BJ (cell line): ENCODE measurements around the gene ZDHHC16. TPM values are rescaled to one million over a fixed set of nuclear protein-coding genes. Genes with fewer than 3 reads are reported as not detected.
A peak's percentile ranks its signal among the peaks of the same experiment; 100 is the strongest.

Source experiments
- CTCF ChIA-PET: fragments of 350-600 bp; formaldehyde crosslinking; extraction: SDS; loops from one replicate; lab custom pipeline; 2021; ENCODE audit warnings: antibody characterized with exemption, inconsistent platforms; lab: Yijun Ruan, JAX
- POLR2A ChIA-PET: fragments of 300-600 bp; sonication (Branson Sonifier 250); formaldehyde crosslinking; extraction: SDS; loops from one replicate; lab custom pipeline; 2021; ENCODE audit warnings: antibody characterized with exemption; lab: Charles Lee
- DNase-seq: peaks from one replicate; pipeline ENCODE4 v3.0.0-alpha.2; 2011; ENCODE audit warnings: low read depth
- H3K27me3 ChIP-seq: 2 replicates; pipeline ENCODE4 v1.6.0; 2011; ENCODE audit warnings: low read length; ENCODE audit not compliant: control insufficient read depth, insufficient read depth
- H3K36me3 ChIP-seq: 2 replicates; pipeline ENCODE4 v1.5.1; 2011; ENCODE audit warnings: low read length; ENCODE audit not compliant: control insufficient read depth, insufficient read depth
- H3K4me3 ChIP-seq: 2 replicates; pipeline ENCODE4 v1.5.1; 2011; ENCODE audit warnings: low read depth, mild to moderate bottlenecking, control low read depth, low read length
- polyA minus RNA-seq: library from RNA; depleted of rRNA, polyadenylated mRNA; stranded (reverse); fragments of >200 nt; gene quantifications from 2 replicates; pipeline ENCODE4 v1.2.3, GENCODE V29; 2011; rRNA and poly(A)+ RNA removed
- polyA plus RNA-seq: library from polyadenylated mRNA; depleted of rRNA; stranded (reverse); fragments of >200 nt; gene quantifications from 2 replicates; pipeline ENCODE4 v1.2.3, GENCODE V29; 2011; rRNA removed
- TF ChIP-seq, protein P1 (sequence below): IDR thresholded peaks from 2 replicates; pipeline ENCODE4 v1.5.1; 2011; ENCODE audit warnings: low read depth, mild to moderate bottlenecking, control low read depth, inconsistent platforms, low read length, moderate library complexity; ENCODE audit not compliant: insufficient read depth

The ZDHHC16 gene
- polyA plus RNA-seq (89.3 and 101 TPM in 2 replicates), polyA minus RNA-seq (64.7 and 95.9 TPM in 2 replicates)

DNA sequence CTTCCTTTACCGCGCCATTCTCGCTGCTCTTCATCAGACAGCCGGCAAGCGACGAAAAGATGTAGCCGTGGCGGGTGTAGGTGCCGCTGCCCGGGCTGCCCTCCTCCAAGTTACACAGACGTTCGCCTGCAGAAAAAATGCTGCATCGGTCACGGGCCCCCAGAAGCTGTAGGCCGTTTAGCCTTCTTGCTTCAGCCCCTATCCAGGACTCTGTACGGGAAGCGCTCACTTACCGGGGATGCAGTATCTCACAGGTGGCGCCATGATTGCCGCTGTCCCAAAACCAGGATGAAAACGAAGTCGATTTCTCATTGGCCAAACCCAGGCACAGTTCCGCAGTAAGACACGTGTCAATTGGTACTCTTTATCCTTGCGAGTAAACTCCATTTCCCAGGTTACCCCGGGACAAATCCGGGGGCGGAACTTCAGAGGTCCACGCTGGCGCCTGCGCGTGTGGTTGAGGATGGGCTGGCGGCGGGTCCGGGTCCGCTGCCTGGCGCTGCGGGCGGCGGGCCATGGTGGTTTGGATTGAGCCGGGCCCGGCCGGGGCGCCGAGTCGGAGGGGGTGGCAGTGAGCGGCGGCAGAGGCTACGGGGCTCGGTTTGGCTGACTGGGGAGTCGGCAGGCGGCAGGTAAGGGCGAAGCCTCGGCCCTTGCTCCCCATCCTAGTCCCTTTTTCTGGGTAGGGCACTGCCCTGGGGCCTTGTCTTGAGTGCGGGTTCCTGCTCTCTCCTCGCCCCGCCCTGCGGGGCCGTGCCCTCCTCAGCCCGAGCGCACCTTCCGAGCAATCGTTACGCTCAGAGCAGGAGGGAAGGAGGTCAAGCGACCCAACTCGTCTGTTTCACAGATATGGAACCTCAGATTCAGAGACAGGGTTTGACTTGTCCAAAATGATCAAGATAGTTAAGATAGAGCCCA, at the start of gene ZDHHC16, which contains the start of gene EXOSC1:
ZDHHC16 (plus strand) TSS at position 454 of the 918 bp plus-strand sequence. CDS start 5,501 bp downstream, outside the sequence.
EXOSC1 (minus strand) TSS at position 285 of the 918 bp plus-strand sequence; CDS start at position 264, 21 bp downstream.
- POLR2A ChIA-PET, result no interaction called here

DNA sequence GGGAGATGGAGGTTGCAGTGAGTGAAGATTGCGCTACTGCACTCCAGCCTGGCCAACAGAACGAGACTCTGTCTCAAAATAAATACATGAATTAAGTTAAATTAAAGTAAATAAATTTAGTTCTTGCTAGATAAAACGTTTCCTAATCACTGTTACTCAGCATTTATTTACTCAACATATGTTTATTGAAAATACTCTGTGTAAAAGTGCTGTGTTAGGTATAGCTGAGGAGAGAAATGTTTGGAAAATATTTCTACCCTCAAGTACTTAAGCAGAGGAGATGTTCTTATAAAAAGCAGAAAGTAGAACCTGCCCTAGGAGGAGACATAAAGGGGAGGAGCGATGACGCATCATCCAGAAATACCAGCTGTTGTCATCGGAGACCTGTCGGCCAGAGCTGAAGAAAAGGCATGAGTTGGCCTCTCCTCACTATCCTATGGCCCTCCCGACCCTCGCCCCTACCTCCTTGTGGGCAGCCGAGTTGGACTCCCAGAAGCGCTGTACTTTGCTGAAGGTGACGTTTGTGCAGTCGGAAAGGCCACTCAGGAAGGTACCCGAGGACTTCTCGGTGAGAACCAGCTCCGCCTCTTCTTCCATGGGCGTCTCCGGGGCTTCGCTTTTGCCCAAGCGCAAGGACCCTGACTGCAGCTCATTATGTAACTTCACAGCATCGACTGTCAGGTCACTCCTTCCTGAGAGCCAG, 46.0 kb upstream of the ZDHHC16 start:
- Histone ChIP-seq H3K36me3 (peaks cover 2% of the 10 kb centered on the region; the same call in 1 of the 2 replicates), H3K4me3 (peak overlapping the region; percentile 91), H3K27me3 (no peaks in the 10 kb centered on the region)
- DNase-seq, result no peak
- POLR2A ChIA-PET, result no interaction called here
- TF ChIP-seq, protein P1, sequence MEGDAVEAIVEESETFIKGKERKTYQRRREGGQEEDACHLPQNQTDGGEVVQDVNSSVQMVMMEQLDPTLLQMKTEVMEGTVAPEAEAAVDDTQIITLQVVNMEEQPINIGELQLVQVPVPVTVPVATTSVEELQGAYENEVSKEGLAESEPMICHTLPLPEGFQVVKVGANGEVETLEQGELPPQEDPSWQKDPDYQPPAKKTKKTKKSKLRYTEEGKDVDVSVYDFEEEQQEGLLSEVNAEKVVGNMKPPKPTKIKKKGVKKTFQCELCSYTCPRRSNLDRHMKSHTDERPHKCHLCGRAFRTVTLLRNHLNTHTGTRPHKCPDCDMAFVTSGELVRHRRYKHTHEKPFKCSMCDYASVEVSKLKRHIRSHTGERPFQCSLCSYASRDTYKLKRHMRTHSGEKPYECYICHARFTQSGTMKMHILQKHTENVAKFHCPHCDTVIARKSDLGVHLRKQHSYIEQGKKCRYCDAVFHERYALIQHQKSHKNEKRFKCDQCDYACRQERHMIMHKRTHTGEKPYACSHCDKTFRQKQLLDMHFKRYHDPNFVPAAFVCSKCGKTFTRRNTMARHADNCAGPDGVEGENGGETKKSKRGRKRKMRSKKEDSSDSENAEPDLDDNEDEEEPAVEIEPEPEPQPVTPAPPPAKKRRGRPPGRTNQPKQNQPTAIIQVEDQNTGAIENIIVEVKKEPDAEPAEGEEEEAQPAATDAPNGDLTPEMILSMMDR, result no peak
- CTCF ChIA-PET, result interaction anchor here (0.7 to 2.3 kb wide), 4 partner anchors 9 to 154 kb away, joined by 3 to 10 read pairs (median 4); no protein-coding TSS in a partner anchor

More for the DNA sequence above, at the start of gene ZDHHC16, which contains the start of gene EXOSC1:
- DNase-seq, result peak; percentile 90
- no peaks in the 10 kb centered on the region for H3K27me3 ChIP-seq
- CTCF ChIA-PET, result interaction anchor here (1.6 kb wide), 1 partner anchor 12 kb away, joined by 4 read pairs; no protein-coding TSS in a partner anchor
- H3K4me3 ChIP-seq, result peak within 1 kb of the TSS; percentile 77
- no peaks in the 10 kb centered on the region; the same call in 1 of the 2 replicates for H3K36me3 ChIP-seq
- TF ChIP-seq, protein P1, result peak; percentile 30; the same call in 1 of the 2 replicates

DNA sequence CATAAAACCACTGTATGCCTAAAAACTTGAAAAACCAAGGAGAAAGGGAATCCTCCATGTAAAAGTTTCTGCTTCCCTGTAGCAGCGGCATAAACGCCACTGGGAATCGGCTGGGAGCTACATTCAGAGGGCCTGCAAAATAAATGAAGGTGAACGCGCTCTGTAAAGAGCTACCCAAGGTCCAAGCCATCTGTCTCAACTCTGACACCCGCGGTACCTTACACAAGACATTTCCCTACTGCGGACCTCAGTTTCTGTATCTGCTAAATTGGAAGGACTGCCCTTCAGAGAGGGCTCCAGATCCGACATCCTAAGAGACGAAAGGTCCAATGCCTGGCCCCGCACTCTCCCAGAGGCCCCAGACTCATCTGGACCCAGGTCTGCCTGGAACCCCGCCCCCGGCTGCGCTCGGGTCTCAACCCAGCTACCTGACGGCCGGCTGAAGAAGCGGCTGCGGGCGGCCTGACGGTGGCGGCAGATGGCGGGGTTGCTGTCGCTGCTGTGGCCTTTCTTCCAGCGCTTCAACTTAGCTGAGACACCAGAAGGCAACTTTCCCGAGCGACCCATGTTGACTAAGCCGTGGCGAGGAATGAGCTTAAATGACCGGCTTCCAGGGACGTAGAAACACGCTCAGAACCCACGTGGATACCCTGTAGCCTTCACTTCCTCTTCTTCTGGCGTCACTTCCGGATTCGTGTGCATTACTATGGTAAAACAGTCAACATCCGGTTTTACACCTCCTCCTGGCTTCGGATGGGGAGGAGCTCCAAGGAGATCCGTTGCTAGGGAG, 45.1 kb upstream of the ZDHHC16 start, which contains the start of gene RRP12:
RRP12 (minus strand) TSS at position 676 of the 790 bp plus-strand sequence; CDS start at position 567, 109 bp downstream.
- ChIA-PET CTCF (interaction anchor here (0.7 to 2.3 kb wide), 4 partner anchors 23 to 172 kb away, joined by 3 to 10 read pairs (median 4); partner anchors contain the start of gene ANKRD2), POLR2A (no interaction called here)

DNA sequence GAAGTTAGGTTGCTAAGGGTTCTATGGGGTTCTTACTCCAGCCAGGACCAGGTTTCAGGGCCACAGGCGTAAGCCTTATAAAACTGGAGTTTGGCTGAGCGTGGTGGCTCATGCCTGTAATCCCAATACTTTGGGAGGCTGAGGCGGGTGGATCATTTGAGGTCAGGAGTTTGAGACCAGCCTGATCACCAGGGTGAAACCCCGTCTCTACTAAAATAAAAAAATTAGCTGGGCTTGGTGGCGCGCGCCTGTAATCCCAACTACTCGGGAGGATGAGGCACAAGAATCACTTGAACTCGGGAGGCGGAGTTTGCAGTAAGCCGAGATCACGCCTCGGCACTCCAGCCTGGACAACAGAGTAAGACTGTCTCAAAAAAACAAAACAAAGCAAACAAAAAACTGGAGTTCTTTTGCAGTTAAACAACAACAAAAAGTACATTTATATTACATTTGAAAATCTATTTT, 44.5 kb upstream of the ZDHHC16 start:
- H3K36me3 ChIP-seq, result no peaks in the 10 kb centered on the region
- H3K27me3 ChIP-seq, result no peaks in the 10 kb centered on the region
- ChIA-PET CTCF (interaction anchor here (0.7 to 2.3 kb wide), 5 partner anchors 17 to 171 kb away, joined by 3 to 10 read pairs (median 3); partner anchors contain the start of gene ANKRD2), POLR2A (no interaction called here)
- no peak for DNase-seq
- TF ChIP-seq, protein P1, result no peak
- H3K4me3 ChIP-seq, result peak overlapping the region; percentile 91

More for the DNA sequence above, 45.1 kb upstream of the ZDHHC16 start, which contains the start of gene RRP12:
- peak within 1 kb of the TSS; percentile 91 for H3K4me3 ChIP-seq
- TF ChIP-seq, protein P1, result peak; percentile 23; the same call in 1 of the 2 replicates
- no peaks in the 10 kb centered on the region for H3K27me3 ChIP-seq
- no peaks in the 10 kb centered on the region for H3K36me3 ChIP-seq
- DNase-seq, result peak; percentile 91
